GM23338 (cell line): Measurements from ENCODE around the gene WNT11. TPM values are rescaled to one million over a fixed set of nuclear protein-coding genes. Genes with fewer than 3 reads are reported as not detected.

Source experiments
- ATAC-seq: fragments of 200-7000 bp; cut with Tn5 transposase; 3 replicates; pipeline ENCODE4 v1.9.1; 2020
- DNase-seq: peaks from one replicate; pipeline ENCODE4 v3.0.0-alpha.2; 2015; ENCODE audit warnings: low spot score
- H2AFZ ChIP-seq: fragments of 200-600 bp; sonication (generic); 2 replicates; pipeline ENCODE4 v1.8.0; 2016; ENCODE audit warnings: antibody characterized with exemption, mild to moderate bottlenecking, moderate library complexity
- H3F3A ChIP-seq: fragments of 200-600 bp; sonication (generic); replicated peaks from 2 replicates; pipeline ENCODE4 v1.8.0; 2017; ENCODE audit warnings: antibody characterized with exemption, mixed run types, low read depth
- H3K27ac ChIP-seq: fragments of 200-600 bp; sonication (generic); 2 replicates; pipeline ENCODE4 v1.6.1; 2016; ENCODE audit warnings: low read depth
- H3K27me3 ChIP-seq: fragments of 200-600 bp; sonication (generic); 2 replicates; pipeline ENCODE4 v1.8.0; 2016; ENCODE audit warnings: mild to moderate bottlenecking, mixed run types, moderate library complexity; ENCODE audit not compliant: insufficient read depth
- H3K36me3 ChIP-seq: fragments of 200-600 bp; sonication (generic); 2 replicates; pipeline ENCODE4 v1.8.0; 2016; ENCODE audit warnings: mild to moderate bottlenecking; ENCODE audit not compliant: insufficient read depth
- H3K4me1 ChIP-seq: fragments of 200-600 bp; sonication (generic); 2 replicates; pipeline ENCODE4 v1.8.0; 2016; ENCODE audit warnings: mild to moderate bottlenecking, moderate library complexity; ENCODE audit not compliant: insufficient read depth
- H3K4me2 ChIP-seq: fragments of 200-600 bp; sonication (generic); 2 replicates; pipeline ENCODE4 v1.7.1; 2017; ENCODE audit warnings: mixed run types
- H3K4me3 ChIP-seq: fragments of 200-600 bp; sonication (generic); 2 replicates; pipeline ENCODE4 v1.6.1; 2016; ENCODE audit warnings: mixed run types
- H3K79me2 ChIP-seq: fragments of 200-600 bp; sonication (generic); replicated peaks from 2 replicates; pipeline ENCODE4 v1.8.0; 2017; ENCODE audit warnings: mild to moderate bottlenecking; ENCODE audit not compliant: insufficient read depth
- H3K9me2 ChIP-seq: fragments of 200-600 bp; sonication (generic); 2 replicates; pipeline ENCODE4 v1.8.0; 2017; ENCODE audit not compliant: insufficient read depth
- H4K20me1 ChIP-seq: fragments of 200-600 bp; sonication (generic); replicated peaks from 2 replicates; pipeline ENCODE4 v1.8.0; 2017; ENCODE audit warnings: mild to moderate bottlenecking; ENCODE audit not compliant: insufficient read depth
- H3K27ac Mint-ChIP-seq: 2 replicates; pipeline ENCODE4 v1.8.0; 2020; ENCODE audit warnings: inconsistent platforms, mild to moderate bottlenecking, moderate library complexity, mixed read lengths
- H3K27me3 Mint-ChIP-seq: 3 replicates; pipeline ENCODE4 v1.8.0; 2022; ENCODE audit warnings: low read depth, mild to moderate bottlenecking, moderate library complexity, mixed read lengths, inconsistent platforms; ENCODE audit not compliant: insufficient read depth, poor library complexity
- H3K36me3 Mint-ChIP-seq: 3 replicates; pipeline ENCODE4 v1.8.0; 2021; ENCODE audit warnings: low read depth, mild to moderate bottlenecking, inconsistent platforms, moderate library complexity, mixed read lengths
- H3K4me1 Mint-ChIP-seq: 3 replicates; pipeline ENCODE4 v1.8.0; 2020; ENCODE audit warnings: mild to moderate bottlenecking, inconsistent platforms, mixed read lengths
- H3K4me3 Mint-ChIP-seq: 3 replicates; pipeline ENCODE4 v1.8.0; 2021; ENCODE audit warnings: moderate library complexity, mild to moderate bottlenecking, inconsistent platforms, mixed read lengths
- H3K9me3 Mint-ChIP-seq: 3 replicates; pipeline ENCODE4 v1.8.0; 2020; ENCODE audit warnings: moderate library complexity, mild to moderate bottlenecking, inconsistent platforms, mixed read lengths
- CREB1 ChIP-seq: fragments of 250-450 bp; sonication (Bioruptor Pico); IDR thresholded peaks from 2 replicates; pipeline ENCODE4 v1.5.0; 2020; ENCODE audit warnings: low read depth, mild to moderate bottlenecking, moderate library complexity
- CTCF ChIP-seq, 2 experiments: fragments of 200-600 bp in 1 of 2; sonication (generic) in 1 of 2; conservative IDR thresholded peaks; 2 replicates each; pipeline versions ENCODE4 v1.5.1 to v1.6.1; 2016 to 2017; ENCODE audit warnings: antibody characterized with exemption in 2 of 2, low read depth in 2 of 2, mild to moderate bottlenecking in 2 of 2, moderate library complexity in 1 of 2
- ETS1 ChIP-seq: IDR thresholded peaks from 2 replicates; pipeline ENCODE4 v1.6.1; 2016; ENCODE audit warnings: antibody characterized with exemption
- EZH2 ChIP-seq: fragments of 200-600 bp; sonication (generic); IDR thresholded peaks from one replicate; pipeline ENCODE4 v1.8.0; 2017; ENCODE audit warnings: antibody characterized with exemption, mild to moderate bottlenecking, low read depth; ENCODE audit not compliant: unreplicated experiment
- EZH2phosphoT487 ChIP-seq: fragments of 200-600 bp; sonication (generic); IDR thresholded peaks from one replicate; pipeline ENCODE4 v1.8.1; 2018; ENCODE audit warnings: antibody characterized with exemption; ENCODE audit not compliant: unreplicated experiment
- JUNB ChIP-seq: IDR thresholded peaks from one replicate; pipeline ENCODE4 v1.6.1; 2016; ENCODE audit warnings: antibody characterized with exemption; ENCODE audit not compliant: unreplicated experiment
- NANOG ChIP-seq: IDR thresholded peaks from 2 replicates; pipeline ENCODE4 v1.6.1; 2016; ENCODE audit warnings: antibody characterized with exemption, borderline replicate concordance
- POLR2AphosphoS5 ChIP-seq: IDR thresholded peaks from 2 replicates; pipeline ENCODE4 v1.6.1; 2016; ENCODE audit warnings: antibody characterized with exemption, low read depth
- REST ChIP-seq: IDR thresholded peaks from one replicate; pipeline ENCODE4 v1.6.1; 2018; ENCODE audit warnings: antibody characterized with exemption; ENCODE audit not compliant: unreplicated experiment
- ZNF114 ChIP-seq: fragments of 250-450 bp; sonication (Bioruptor Pico); IDR thresholded peaks from 2 replicates; pipeline ENCODE4 v1.5.0; 2020; ENCODE audit warnings: mild to moderate bottlenecking, moderate library complexity
- ZNF331 ChIP-seq: fragments of 250-450 bp; sonication (Bioruptor Pico); IDR thresholded peaks from 2 replicates; pipeline ENCODE4 v1.5.0; 2020; ENCODE audit warnings: low read depth, mild to moderate bottlenecking, moderate library complexity
- polyA plus RNA-seq: library from polyadenylated mRNA; unstranded; fragments of >200 nt; fragmentation: Nextera tagmentation; extraction: Ambion mirVana; gene quantifications from 2 replicates; pipeline ENCODE4 v1.2.1, GENCODE V29; 2016
- total RNA-seq: library from RNA; depleted of rRNA; stranded (reverse); fragments of >200 nt; shearing (Covaris generic); gene quantifications from 2 replicates; pipeline ENCODE4 v1.2.3, GENCODE V29; 2014

The WNT11 gene
- total and polyA plus RNA-seq, 2 experiments from 2014 or later, result 0.44 to 0.56 TPM

GRCh38 chr11:76150141-76150540 is 56.2 kb downstream of the WNT11 start (continued):
- TF ChIP-seq REST (no peak), ETS1 (no peak), EZH2phosphoT487 (no peak)

- peaks cover 14% of the 10 kb centered on the region for H3K4me1 Mint-ChIP-seq
- Histone ChIP-seq H3K27ac (no peak overlapping the region), H3K4me1 (peaks cover 10% of the 10 kb centered on the region), H2AFZ (no peak overlapping the region), H3K79me2 (no peaks in the 10 kb centered on the region), H3K27me3 (peaks cover 13% of the 10 kb centered on the region; the same call in 1 of the 2 replicates), H4K20me1 (no peaks in the 10 kb centered on the region), H3K4me3 (no peak overlapping the region), H3F3A (no peaks in the 10 kb centered on the region), H3K36me3 (no peaks in the 10 kb centered on the region), H3K9me2 (no peaks in the 10 kb centered on the region), H3K4me2 (no peak overlapping the region)
- ATAC-seq (no peak), DNase-seq (no peak)
- no peak for TF ChIP-seq JUNB
- no peak for TF ChIP-seq EZH2
- H3K27me3 Mint-ChIP-seq, result peaks cover 25% of the 10 kb centered on the region
- H3K27ac Mint-ChIP-seq, result no peak overlapping the region
- H3K36me3 Mint-ChIP-seq, result no peaks in the 10 kb centered on the region; the same call in 2 of the 3 replicates
- H3K4me3 Mint-ChIP-seq, result no peak overlapping the region
- no peaks in the 10 kb centered on the region for H3K9me3 Mint-ChIP-seq
Observed at GRCh38 chr11:76149713-76150112, 56.6 kb downstream of the WNT11 start.

- peaks cover 14% of the 10 kb centered on the region for H3K4me1 Mint-ChIP-seq
- ATAC-seq, result no peak
- Histone ChIP-seq H3K27ac (no peak overlapping the region), H3F3A (no peaks in the 10 kb centered on the region), H4K20me1 (no peaks in the 10 kb centered on the region), H3K4me3 (no peak overlapping the region), H3K4me1 (peaks cover 10% of the 10 kb centered on the region), H3K36me3 (no peaks in the 10 kb centered on the region), H3K27me3 (peaks cover 13% of the 10 kb centered on the region; the same call in 1 of the 2 replicates), H3K79me2 (no peaks in the 10 kb centered on the region), H3K4me2 (no peak overlapping the region), H2AFZ (no peak overlapping the region), H3K9me2 (no peaks in the 10 kb centered on the region)
- H3K9me3 Mint-ChIP-seq, result no peaks in the 10 kb centered on the region
- H3K4me3 Mint-ChIP-seq, result no peak overlapping the region
- H3K27me3 Mint-ChIP-seq, result peaks cover 25% of the 10 kb centered on the region
- no peak overlapping the region for H3K27ac Mint-ChIP-seq
- no peak for DNase-seq
- no peaks in the 10 kb centered on the region; the same call in 2 of the 3 replicates for H3K36me3 Mint-ChIP-seq
- TF ChIP-seq CTCF (conservative IDR thresholded peaks at IDR 0.05; ENCODE audit: low read depth in 2 of 2) (no peak), CREB1 (CRISPR knock-in tag) (no peak), ETS1 (no peak), POLR2AphosphoS5 (no peak), ZNF331 (CRISPR knock-in tag) (no peak), ZNF114 (no peak), NANOG (no peak)
Observed at GRCh38 chr11:76148941-76149613, 57.2 kb downstream of the WNT11 start.
